BJ (cell line): ENCODE results near the gene RINT1. TPM values are rescaled to one million over a fixed set of nuclear protein-coding genes. Genes with fewer than 3 reads are reported as not detected.

Experiments
- CTCF ChIA-PET: fragments of 350-600 bp; formaldehyde crosslinking; extraction: SDS; loops from one replicate; lab custom pipeline; 2021; ENCODE audit warnings: antibody characterized with exemption, inconsistent platforms; lab: Yijun Ruan, JAX
- POLR2A ChIA-PET: fragments of 300-600 bp; sonication (Branson Sonifier 250); formaldehyde crosslinking; extraction: SDS; loops from one replicate; lab custom pipeline; 2021; ENCODE audit warnings: antibody characterized with exemption; lab: Charles Lee
- DNase-seq: peaks from one replicate; pipeline ENCODE4 v3.0.0-alpha.2; 2011; ENCODE audit warnings: low read depth
- H3K27me3 ChIP-seq: 2 replicates; pipeline ENCODE4 v1.6.0; 2011; ENCODE audit warnings: low read length; ENCODE audit not compliant: control insufficient read depth, insufficient read depth
- H3K36me3 ChIP-seq: 2 replicates; pipeline ENCODE4 v1.5.1; 2011; ENCODE audit warnings: low read length; ENCODE audit not compliant: control insufficient read depth, insufficient read depth
- H3K4me3 ChIP-seq: 2 replicates; pipeline ENCODE4 v1.5.1; 2011; ENCODE audit warnings: low read depth, mild to moderate bottlenecking, control low read depth, low read length
- polyA plus RNA-seq: library from polyadenylated mRNA; depleted of rRNA; stranded (reverse); fragments of >200 nt; gene quantifications from 2 replicates; pipeline ENCODE4 v1.2.3, GENCODE V29; 2011
- TF ChIP-seq, protein P1 (sequence below): IDR thresholded peaks from 2 replicates; pipeline ENCODE4 v1.5.1; 2011; ENCODE audit warnings: low read depth, mild to moderate bottlenecking, control low read depth, inconsistent platforms, low read length, moderate library complexity; ENCODE audit not compliant: insufficient read depth

Gene RINT1
- polyA plus RNA-seq, 1 experiment = 11.0 TPM

DNA sequence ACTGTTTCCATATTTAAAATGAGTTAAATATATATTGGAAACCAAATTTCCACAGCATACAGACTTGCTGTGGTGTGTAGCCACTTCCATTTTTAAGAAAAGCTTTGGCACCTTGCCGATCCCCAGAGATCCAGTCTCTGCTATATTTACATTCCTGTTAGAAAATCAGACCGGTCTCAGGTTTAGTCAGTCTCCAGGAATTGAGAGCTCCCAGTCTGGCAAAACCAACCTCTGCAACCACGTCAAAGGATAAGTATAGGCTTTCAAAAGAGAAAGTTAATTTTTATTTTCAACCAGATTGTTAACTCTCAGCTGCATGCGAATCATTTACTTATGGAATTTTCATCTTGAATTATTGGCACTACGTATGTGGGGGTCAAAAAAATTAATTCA, 38.1 kb upstream of the RINT1 start:
- CTCF ChIA-PET = interaction anchor here (0.6 to 1.6 kb wide), 5 partner anchors 11 to 106 kb away, joined by 3 to 10 read pairs (median 3); no protein-coding TSS in a partner anchor
- Histone ChIP-seq H3K27me3 (no peaks in the 10 kb centered on the region), H3K4me3 (no peak overlapping the region), H3K36me3 (no peaks in the 10 kb centered on the region)
- POLR2A ChIA-PET = no interaction called here
- TF ChIP-seq, protein P1, sequence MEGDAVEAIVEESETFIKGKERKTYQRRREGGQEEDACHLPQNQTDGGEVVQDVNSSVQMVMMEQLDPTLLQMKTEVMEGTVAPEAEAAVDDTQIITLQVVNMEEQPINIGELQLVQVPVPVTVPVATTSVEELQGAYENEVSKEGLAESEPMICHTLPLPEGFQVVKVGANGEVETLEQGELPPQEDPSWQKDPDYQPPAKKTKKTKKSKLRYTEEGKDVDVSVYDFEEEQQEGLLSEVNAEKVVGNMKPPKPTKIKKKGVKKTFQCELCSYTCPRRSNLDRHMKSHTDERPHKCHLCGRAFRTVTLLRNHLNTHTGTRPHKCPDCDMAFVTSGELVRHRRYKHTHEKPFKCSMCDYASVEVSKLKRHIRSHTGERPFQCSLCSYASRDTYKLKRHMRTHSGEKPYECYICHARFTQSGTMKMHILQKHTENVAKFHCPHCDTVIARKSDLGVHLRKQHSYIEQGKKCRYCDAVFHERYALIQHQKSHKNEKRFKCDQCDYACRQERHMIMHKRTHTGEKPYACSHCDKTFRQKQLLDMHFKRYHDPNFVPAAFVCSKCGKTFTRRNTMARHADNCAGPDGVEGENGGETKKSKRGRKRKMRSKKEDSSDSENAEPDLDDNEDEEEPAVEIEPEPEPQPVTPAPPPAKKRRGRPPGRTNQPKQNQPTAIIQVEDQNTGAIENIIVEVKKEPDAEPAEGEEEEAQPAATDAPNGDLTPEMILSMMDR = no peak
- DNase-seq = peak; percentile 43

DNA sequence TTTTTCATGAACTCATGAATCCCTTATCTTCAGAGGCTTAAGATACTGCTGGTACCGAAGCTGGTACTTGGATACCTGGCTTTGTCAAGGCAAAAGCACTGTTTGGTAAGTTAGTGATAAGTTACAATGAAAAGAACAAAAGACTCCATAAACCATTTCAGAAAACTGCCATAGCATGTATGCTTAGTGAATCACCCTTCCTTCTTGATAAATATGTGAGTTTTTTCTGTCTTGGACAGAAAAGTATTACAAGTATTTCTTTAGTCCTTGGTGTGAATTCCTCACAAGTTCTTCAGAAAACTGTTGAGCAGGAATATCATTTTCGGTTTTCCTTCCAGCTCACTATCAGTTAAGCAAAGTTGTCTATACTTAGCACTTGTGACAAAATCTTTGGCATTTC, 35.5 kb upstream of the RINT1 start:
- Histone ChIP-seq H3K36me3 (no peaks in the 10 kb centered on the region), H3K27me3 (no peaks in the 10 kb centered on the region), H3K4me3 (no peak overlapping the region)
- no peak for DNase-seq
- TF ChIP-seq, protein P1 = no peak
- POLR2A ChIA-PET = interaction anchor here (0.6 kb wide), 1 partner anchor 47 kb away, joined by 4 read pairs; no protein-coding TSS in a partner anchor
- CTCF ChIA-PET = interaction anchor here (1.4 kb wide), 1 partner anchor 9 kb away, joined by 4 read pairs; no protein-coding TSS in a partner anchor

DNA sequence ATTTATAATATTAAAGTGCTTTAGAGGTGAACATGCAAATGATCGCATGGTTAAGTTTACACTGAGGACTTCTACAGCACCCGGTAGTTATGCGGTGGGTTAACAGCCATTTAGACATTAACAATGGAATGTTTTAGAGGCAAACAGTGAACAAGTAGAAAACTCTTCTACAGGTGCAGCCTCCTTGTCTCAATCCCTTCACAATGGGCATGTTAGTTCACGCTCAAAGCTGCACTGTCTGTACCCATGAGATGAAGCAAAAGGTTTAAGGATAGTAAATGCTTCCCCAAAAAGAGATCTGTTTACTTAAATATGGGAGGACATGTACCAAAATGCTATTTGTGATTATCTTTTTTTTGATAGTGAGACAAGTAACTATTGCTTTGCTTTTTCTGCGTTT, 35.0 kb upstream of the RINT1 start:
- no peak overlapping the region for H3K4me3 ChIP-seq

DNA sequence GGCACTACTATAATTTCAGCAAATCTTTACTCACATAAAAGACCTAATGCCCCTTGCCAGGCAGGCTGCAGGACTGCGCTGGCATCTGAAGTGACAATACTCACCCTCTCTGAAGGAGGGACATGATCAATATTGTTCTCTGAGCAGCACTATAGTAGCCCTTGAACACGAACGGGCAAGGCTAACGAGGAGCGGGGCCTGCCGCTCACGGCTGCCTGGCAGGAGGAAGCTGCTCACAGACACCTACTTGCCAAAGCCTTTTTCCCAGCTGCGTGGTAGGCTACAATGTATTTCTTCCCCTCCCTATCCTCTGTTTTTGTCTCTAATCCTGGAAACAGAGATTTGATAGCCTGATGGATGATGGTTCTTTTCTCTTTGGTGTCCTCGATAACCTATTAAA, 29.8 kb upstream of the RINT1 start:
- ChIA-PET POLR2A (no interaction called here), CTCF (no interaction called here)
- TF ChIP-seq, protein P1 = no peak
- peaks cover 2% of the 10 kb centered on the region for H3K36me3 ChIP-seq
- no peak overlapping the region for H3K4me3 ChIP-seq
- no peak for DNase-seq
- no peaks in the 10 kb centered on the region for H3K27me3 ChIP-seq

More for the DNA sequence above, 35.0 kb upstream of the RINT1 start:
- POLR2A ChIA-PET = interaction anchor here (0.6 kb wide), 1 partner anchor 47 kb away, joined by 4 read pairs; no protein-coding TSS in a partner anchor
- no peak for DNase-seq
- CTCF ChIA-PET = no interaction called here
- no peaks in the 10 kb centered on the region for H3K36me3 ChIP-seq
- TF ChIP-seq, protein P1 = no peak
- H3K27me3 ChIP-seq = no peaks in the 10 kb centered on the region

DNA sequence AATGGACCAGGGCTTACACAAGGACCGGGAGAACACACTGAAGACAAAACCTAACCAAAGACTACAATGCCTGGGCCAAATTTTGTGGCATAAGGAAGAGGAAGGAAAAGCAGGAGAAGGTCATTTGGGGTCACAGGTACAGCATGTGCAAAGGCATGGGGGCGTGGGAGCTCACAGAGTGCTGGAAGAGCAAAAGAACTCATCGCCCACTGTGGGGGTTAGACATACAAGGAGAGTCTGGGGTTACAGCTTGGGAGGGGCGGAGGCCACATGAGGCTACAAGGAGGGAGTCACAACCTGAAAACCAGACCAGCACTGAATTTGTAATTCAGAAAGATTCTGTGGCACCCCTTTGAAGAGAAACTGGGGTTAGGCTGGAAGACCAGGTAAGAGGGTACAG, 19.6 kb upstream of the RINT1 start:
- TF ChIP-seq, protein P1 = no peak
- Histone ChIP-seq H3K36me3 (peaks cover 2% of the 10 kb centered on the region; the same call in 1 of the 2 replicates), H3K4me3 (no peak overlapping the region), H3K27me3 (no peaks in the 10 kb centered on the region)
- ChIA-PET POLR2A (no interaction called here), CTCF (no interaction called here)
- DNase-seq = no peak
